C4-2B (cell line): Measurements from ENCODE around the gene WWOX.

Experiments
- ZFX ChIP-seq: fragments of 450-650 bp; IDR thresholded peaks from 2 replicates; pipeline ENCODE4 v1.6.1; 2017
- TF ChIP-seq, protein P1 (sequence below): fragments of 450-650 bp; conservative IDR thresholded peaks from 2 replicates; pipeline ENCODE4 v1.5.1; 2017; ENCODE audit warnings: mild to moderate bottlenecking

GRCh38 chr16:78743556-78743955 is 644.1 kb downstream of the WWOX start:
- TF ChIP-seq, protein P1, sequence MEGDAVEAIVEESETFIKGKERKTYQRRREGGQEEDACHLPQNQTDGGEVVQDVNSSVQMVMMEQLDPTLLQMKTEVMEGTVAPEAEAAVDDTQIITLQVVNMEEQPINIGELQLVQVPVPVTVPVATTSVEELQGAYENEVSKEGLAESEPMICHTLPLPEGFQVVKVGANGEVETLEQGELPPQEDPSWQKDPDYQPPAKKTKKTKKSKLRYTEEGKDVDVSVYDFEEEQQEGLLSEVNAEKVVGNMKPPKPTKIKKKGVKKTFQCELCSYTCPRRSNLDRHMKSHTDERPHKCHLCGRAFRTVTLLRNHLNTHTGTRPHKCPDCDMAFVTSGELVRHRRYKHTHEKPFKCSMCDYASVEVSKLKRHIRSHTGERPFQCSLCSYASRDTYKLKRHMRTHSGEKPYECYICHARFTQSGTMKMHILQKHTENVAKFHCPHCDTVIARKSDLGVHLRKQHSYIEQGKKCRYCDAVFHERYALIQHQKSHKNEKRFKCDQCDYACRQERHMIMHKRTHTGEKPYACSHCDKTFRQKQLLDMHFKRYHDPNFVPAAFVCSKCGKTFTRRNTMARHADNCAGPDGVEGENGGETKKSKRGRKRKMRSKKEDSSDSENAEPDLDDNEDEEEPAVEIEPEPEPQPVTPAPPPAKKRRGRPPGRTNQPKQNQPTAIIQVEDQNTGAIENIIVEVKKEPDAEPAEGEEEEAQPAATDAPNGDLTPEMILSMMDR = no peak
- no peak for TF ChIP-seq ZFX
